GM12874 (cell line): ENCODE data around the gene SESTD1.

ENCODE experiments used
- CTCF ChIP-seq: IDR thresholded peaks from 2 replicates; pipeline ENCODE4 v1.5.1; 2011; ENCODE audit warnings: low read depth, mild to moderate bottlenecking, control low read depth, low read length, moderate library complexity; ENCODE audit not compliant: insufficient read depth

SESTD1 gene

GRCh38 chr2:179234658-179235240, 29.9 kb downstream of the SESTD1 start:
- no peak for TF ChIP-seq CTCF

GRCh38 chr2:179233626-179234430, 30.8 kb downstream of the SESTD1 start:
- TF ChIP-seq CTCF = no peak

DNA sequence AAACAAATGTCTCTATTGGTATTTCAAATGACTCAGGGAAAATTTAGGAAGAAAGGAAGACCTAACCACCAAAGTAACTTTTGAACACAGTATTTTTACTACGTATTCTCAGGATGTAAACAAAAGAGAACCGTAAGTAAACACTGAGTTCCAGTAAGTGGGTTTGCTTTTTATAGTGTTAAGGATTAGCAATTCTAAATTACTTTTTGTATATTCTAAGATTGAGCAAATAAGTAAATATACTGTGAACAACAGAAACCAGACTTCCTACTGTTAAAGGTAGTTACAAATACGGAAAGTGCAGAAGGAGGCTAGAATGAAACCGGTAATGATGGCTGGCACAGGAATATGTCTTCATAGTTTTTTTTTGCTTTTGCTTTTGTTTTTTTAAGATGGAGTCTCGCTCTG, 31.5 kb downstream of the SESTD1 start:
- TF ChIP-seq CTCF = no peak

DNA sequence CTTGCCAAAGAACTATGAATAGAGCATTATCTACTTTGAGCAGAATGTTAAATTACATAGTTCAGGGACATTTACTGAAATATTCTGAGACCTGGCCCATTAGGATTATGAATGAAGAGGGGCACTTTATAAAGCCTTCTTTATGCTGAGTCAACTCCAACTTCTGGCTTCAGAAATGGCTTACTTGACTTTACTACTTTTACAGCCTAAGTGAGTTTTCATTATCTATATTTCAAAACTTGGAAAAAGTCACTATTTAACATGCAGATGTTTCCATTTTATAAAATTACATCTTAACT, 37.7 kb downstream of the SESTD1 start:
- TF ChIP-seq CTCF = no peak

DNA sequence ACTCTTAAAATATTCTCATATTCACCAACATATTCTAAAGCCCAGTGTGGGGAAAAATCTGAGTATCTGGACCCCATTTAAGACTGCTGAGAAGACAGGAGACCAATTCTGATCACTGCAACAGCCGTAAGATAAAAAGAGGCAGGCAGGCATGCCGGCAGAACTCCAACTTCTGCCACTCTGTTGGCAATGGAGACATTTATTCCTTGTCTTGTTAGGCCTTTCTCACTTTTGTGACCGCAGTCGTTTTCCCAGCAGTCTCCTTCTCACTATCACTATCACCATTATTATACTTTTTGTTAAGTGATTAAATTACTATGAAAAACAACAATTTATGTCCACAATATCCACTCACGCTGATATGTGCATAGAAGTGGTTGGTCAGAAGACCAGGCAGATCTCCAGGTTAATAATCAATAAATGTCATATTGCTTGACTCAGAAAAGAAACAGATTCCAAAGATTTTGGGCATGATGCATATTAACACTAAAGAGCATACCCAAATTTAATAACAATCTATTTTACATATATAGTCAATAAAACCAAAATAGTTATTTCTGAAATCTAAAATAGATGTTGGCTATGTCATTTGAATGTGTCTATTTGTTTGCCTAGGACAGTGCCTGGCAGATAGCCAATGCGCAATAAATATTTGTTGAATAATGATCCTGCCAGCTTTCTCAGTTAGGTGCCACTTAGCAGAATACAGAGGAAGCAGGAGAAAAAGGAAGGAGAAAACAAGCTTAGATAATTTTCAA, 38.2 kb downstream of the SESTD1 start:
- no peak for TF ChIP-seq CTCF

DNA sequence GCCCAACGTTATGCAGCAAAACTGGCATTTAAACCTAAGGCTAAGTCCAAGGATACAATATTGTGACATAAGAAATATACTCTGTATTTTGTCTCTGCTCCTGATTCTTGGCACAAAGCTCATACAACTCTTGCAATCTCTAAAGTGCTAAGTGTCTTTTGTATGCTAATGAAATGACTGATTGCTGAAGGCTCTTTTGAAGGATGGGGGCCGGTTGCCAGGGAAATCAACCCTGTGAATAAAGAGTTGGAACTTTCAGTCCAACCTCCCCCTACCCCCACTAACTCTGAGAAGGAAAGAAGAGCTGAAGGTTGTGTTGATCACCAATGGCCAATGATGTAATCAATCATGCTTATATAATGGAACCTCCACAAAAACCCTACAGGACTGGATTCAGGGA, 40.3 kb downstream of the SESTD1 start:
- no peak for TF ChIP-seq CTCF

GRCh38 chr2:179222076-179222475, 42.6 kb downstream of the SESTD1 start:
- TF ChIP-seq CTCF = no peak
